Neural cell (in vitro differentiated cells): ENCODE data around the gene CLEC16A. TPM values are rescaled to one million over a fixed set of nuclear protein-coding genes. Genes with fewer than 3 reads are reported as not detected.

ENCODE experiments used
- H2AFZ ChIP-seq: fragments of 200-600, 300-800 bp; sonication (generic), shearing (Covaris generic); 2 replicates; pipeline ENCODE4 v1.6.0; 2014; ENCODE audit warnings: low read depth, mild to moderate bottlenecking, antibody characterized with exemption, low read length, moderate library complexity
- H3F3A ChIP-seq: fragments of 200-600 bp; shearing (Covaris generic); 2 replicates; pipeline ENCODE4 v1.6.1; 2016; ENCODE audit warnings: mild to moderate bottlenecking, moderate library complexity, mixed read lengths, antibody characterized with exemption, low read length; ENCODE audit not compliant: insufficient read depth, poor library complexity, severe bottlenecking
- H3K27ac ChIP-seq: fragments of 200-600, 300-800 bp; sonication (generic), shearing (Covaris generic); 2 replicates; pipeline ENCODE4 v1.5.1; 2014; ENCODE audit warnings: mild to moderate bottlenecking, low read length, moderate library complexity
- H3K27me3 ChIP-seq: fragments of 300-800, 200-600 bp; sonication (generic), shearing (Covaris generic); 2 replicates; pipeline ENCODE4 v1.6.0; 2014; ENCODE audit warnings: mild to moderate bottlenecking, low read depth, low read length, moderate library complexity; ENCODE audit not compliant: insufficient read depth
- H3K36me3 ChIP-seq: fragments of 300-800, 200-600 bp; sonication (generic), shearing (Covaris generic); 2 replicates; pipeline ENCODE4 v1.5.1; 2014; ENCODE audit warnings: mild to moderate bottlenecking, antibody characterized with exemption, low read length, moderate library complexity; ENCODE audit not compliant: insufficient read depth
- H3K4me2 ChIP-seq: fragments of 300-800, 200-600 bp; sonication (generic), shearing (Covaris generic); 2 replicates; pipeline ENCODE4 v1.6.0; 2014; ENCODE audit warnings: mild to moderate bottlenecking, low read length
- H3K4me3 ChIP-seq: fragments of 300-800, 200-600 bp; sonication (generic), shearing (Covaris generic); 2 replicates; pipeline ENCODE4 v1.5.1; 2014; ENCODE audit warnings: mild to moderate bottlenecking, low read length, moderate library complexity
- H3K79me2 ChIP-seq: fragments of 200-600 bp; shearing (Covaris generic); replicated peaks from 2 replicates; pipeline ENCODE4 v1.6.0; 2014; ENCODE audit warnings: mild to moderate bottlenecking, low read length, moderate library complexity; ENCODE audit not compliant: insufficient read depth
- H3K9ac ChIP-seq: fragments of 300-800, 200-600 bp; sonication (generic), shearing (Covaris generic); 2 replicates; pipeline ENCODE4 v1.6.1; 2016; ENCODE audit warnings: mild to moderate bottlenecking, low read length, mixed read lengths
- H3K9me2 ChIP-seq: fragments of 200-600 bp; shearing (Covaris generic); 2 replicates; pipeline ENCODE4 v1.6.1; 2016; ENCODE audit warnings: mild to moderate bottlenecking, low read length, mixed read lengths; ENCODE audit not compliant: insufficient read depth
- H3K9me3 ChIP-seq: fragments of 200-600, 300-800 bp; sonication (generic), shearing (Covaris generic); 2 replicates; pipeline ENCODE4 v1.6.1; 2016; ENCODE audit warnings: mild to moderate bottlenecking, mixed run types, low read length, moderate library complexity, mixed read lengths
- H4K20me1 ChIP-seq: fragments of 200-600 bp; shearing (Covaris generic); 2 replicates; pipeline ENCODE4 v1.6.1; 2016; ENCODE audit warnings: mild to moderate bottlenecking, mixed run types; ENCODE audit not compliant: insufficient read depth
- EP300 ChIP-seq: fragments of 450-650 bp; conservative IDR thresholded peaks from 2 replicates; pipeline ENCODE4 v1.6.1; 2014; ENCODE audit warnings: antibody characterized with exemption, mild to moderate bottlenecking, moderate library complexity; ENCODE audit not compliant: poor library complexity, severe bottlenecking
- EZH2 ChIP-seq: fragments of 200-600, 300-800 bp; shearing (Covaris generic), sonication (generic); IDR thresholded peaks from 2 replicates; pipeline ENCODE4 v1.6.1; 2014; ENCODE audit warnings: antibody characterized with exemption, low read length, borderline replicate concordance, mild to moderate bottlenecking; ENCODE audit not compliant: insufficient read depth, poor library complexity, severe bottlenecking
- MXI1 ChIP-seq: fragments of 450-650 bp; conservative IDR thresholded peaks from 2 replicates; pipeline ENCODE4 v1.6.1; 2014; ENCODE audit warnings: antibody characterized with exemption, mild to moderate bottlenecking; ENCODE audit not compliant: poor library complexity, severe bottlenecking
- POLR2AphosphoS5 ChIP-seq: IDR thresholded peaks from 2 replicates; pipeline ENCODE4 v1.6.1; 2012
- RAD21 ChIP-seq: fragments of 450-650 bp; conservative IDR thresholded peaks from 2 replicates; pipeline ENCODE4 v1.6.1; 2014; ENCODE audit warnings: antibody characterized with exemption, mild to moderate bottlenecking, moderate library complexity
- SMC3 ChIP-seq: fragments of 450-650 bp; conservative IDR thresholded peaks from 2 replicates; pipeline ENCODE4 v1.6.1; 2014; ENCODE audit warnings: antibody characterized with exemption, mild to moderate bottlenecking, moderate library complexity; ENCODE audit not compliant: poor library complexity
- TAF1 ChIP-seq: IDR thresholded peaks from 2 replicates; pipeline ENCODE4 v1.6.1; 2012; ENCODE audit warnings: low read depth
- polyA plus RNA-seq: library from polyadenylated mRNA; depleted of rRNA; stranded (reverse); fragments of >200 nt; gene quantifications from 2 replicates; pipeline ENCODE4 v1.2.3, GENCODE V29; 2014
- TF ChIP-seq, protein P1 (sequence below): fragments of 450-650 bp; IDR thresholded peaks from 2 replicates; pipeline ENCODE4 v1.5.1; 2014; ENCODE audit warnings: antibody characterized with exemption, mild to moderate bottlenecking, moderate library complexity; ENCODE audit not compliant: poor library complexity, severe bottlenecking
- TF ChIP-seq, protein P2 (sequence below): IDR thresholded peaks from 2 replicates; pipeline ENCODE4 v1.6.1; 2012; ENCODE audit warnings: borderline replicate concordance

Gene CLEC16A
- polyA plus RNA-seq, 1 donor from 2014 or later = 11.1 TPM

- H3K79me2 ChIP-seq = no peaks in the 10 kb centered on the region
- no peaks in the 10 kb centered on the region for H4K20me1 ChIP-seq
- TF ChIP-seq TAF1 = no peak
- TF ChIP-seq RAD21 = no peak
- TF ChIP-seq, protein P1, sequence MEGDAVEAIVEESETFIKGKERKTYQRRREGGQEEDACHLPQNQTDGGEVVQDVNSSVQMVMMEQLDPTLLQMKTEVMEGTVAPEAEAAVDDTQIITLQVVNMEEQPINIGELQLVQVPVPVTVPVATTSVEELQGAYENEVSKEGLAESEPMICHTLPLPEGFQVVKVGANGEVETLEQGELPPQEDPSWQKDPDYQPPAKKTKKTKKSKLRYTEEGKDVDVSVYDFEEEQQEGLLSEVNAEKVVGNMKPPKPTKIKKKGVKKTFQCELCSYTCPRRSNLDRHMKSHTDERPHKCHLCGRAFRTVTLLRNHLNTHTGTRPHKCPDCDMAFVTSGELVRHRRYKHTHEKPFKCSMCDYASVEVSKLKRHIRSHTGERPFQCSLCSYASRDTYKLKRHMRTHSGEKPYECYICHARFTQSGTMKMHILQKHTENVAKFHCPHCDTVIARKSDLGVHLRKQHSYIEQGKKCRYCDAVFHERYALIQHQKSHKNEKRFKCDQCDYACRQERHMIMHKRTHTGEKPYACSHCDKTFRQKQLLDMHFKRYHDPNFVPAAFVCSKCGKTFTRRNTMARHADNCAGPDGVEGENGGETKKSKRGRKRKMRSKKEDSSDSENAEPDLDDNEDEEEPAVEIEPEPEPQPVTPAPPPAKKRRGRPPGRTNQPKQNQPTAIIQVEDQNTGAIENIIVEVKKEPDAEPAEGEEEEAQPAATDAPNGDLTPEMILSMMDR = no peak
- no peak for TF ChIP-seq SMC3
- no peak for TF ChIP-seq EP300
- TF ChIP-seq MXI1 = no peak
- TF ChIP-seq EZH2 = no peak
- TF ChIP-seq, protein P2, sequence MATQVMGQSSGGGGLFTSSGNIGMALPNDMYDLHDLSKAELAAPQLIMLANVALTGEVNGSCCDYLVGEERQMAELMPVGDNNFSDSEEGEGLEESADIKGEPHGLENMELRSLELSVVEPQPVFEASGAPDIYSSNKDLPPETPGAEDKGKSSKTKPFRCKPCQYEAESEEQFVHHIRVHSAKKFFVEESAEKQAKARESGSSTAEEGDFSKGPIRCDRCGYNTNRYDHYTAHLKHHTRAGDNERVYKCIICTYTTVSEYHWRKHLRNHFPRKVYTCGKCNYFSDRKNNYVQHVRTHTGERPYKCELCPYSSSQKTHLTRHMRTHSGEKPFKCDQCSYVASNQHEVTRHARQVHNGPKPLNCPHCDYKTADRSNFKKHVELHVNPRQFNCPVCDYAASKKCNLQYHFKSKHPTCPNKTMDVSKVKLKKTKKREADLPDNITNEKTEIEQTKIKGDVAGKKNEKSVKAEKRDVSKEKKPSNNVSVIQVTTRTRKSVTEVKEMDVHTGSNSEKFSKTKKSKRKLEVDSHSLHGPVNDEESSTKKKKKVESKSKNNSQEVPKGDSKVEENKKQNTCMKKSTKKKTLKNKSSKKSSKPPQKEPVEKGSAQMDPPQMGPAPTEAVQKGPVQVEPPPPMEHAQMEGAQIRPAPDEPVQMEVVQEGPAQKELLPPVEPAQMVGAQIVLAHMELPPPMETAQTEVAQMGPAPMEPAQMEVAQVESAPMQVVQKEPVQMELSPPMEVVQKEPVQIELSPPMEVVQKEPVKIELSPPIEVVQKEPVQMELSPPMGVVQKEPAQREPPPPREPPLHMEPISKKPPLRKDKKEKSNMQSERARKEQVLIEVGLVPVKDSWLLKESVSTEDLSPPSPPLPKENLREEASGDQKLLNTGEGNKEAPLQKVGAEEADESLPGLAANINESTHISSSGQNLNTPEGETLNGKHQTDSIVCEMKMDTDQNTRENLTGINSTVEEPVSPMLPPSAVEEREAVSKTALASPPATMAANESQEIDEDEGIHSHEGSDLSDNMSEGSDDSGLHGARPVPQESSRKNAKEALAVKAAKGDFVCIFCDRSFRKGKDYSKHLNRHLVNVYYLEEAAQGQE = no peak
- no peak for TF ChIP-seq POLR2AphosphoS5
- no peaks in the 10 kb centered on the region for H3K9me2 ChIP-seq
- H3K4me3 ChIP-seq = no peak overlapping the region
- no peak overlapping the region for H3K4me2 ChIP-seq
- no peaks in the 10 kb centered on the region for H3K36me3 ChIP-seq
- no peak overlapping the region for H3K27ac ChIP-seq
- H2AFZ ChIP-seq = no peak overlapping the region
- no peak overlapping the region for H3K9ac ChIP-seq
- no peaks in the 10 kb centered on the region for H3K27me3 ChIP-seq
- H3K9me3 ChIP-seq = no peaks in the 10 kb centered on the region
- H3F3A ChIP-seq = no peaks in the 10 kb centered on the region
These were observed 279.9 kb downstream of the CLEC16A start for GRCh38 chr16:11224096-11224893.

DNA sequence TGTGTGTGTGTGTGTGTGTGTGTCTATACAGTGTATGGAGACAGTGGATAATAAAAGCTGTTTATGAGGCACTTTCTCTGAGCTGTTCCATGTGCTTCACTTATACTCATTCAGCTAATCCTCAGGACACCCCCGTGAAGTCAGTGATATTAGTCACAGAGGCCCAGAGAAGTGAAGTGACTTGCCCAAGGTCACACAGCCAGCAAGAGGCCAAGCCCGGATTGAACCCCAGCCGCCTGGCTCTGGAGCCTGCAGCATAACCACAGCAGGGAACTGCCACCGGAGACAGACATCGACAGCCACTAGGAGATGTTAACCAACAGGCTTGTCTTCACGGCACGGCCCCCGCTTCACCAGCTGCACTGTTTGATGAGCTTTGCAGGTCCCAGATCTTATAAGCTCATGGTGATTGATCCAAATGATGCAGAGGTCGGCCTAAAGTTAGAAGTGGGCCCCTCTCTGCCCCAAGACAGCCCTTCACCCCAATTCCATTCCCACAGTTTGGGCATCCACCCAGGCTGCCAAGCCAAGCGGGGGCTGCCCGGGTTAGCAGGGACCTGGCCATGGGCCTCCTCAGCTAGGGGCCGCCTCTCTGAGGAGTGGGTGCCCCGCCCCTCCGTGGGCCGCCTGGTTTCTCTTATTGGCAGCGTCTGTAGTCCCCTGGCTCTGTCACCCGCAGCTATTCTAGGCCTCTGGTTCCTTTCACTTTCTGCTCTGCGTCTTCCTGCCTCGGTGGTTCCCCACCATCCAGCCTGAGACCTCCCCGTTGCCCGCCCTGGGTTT, 280.7 kb downstream of the CLEC16A start:
- Histone ChIP-seq H3F3A (no peaks in the 10 kb centered on the region), H3K36me3 (no peaks in the 10 kb centered on the region), H3K27ac (no peak overlapping the region), H4K20me1 (no peaks in the 10 kb centered on the region), H3K9ac (no peak overlapping the region), H3K9me2 (no peaks in the 10 kb centered on the region), H3K27me3 (no peaks in the 10 kb centered on the region), H2AFZ (no peak overlapping the region), H3K4me2 (no peak overlapping the region), H3K4me3 (no peak overlapping the region), H3K9me3 (no peaks in the 10 kb centered on the region), H3K79me2 (no peaks in the 10 kb centered on the region)
- TF ChIP-seq SMC3 = no peak
- TF ChIP-seq POLR2AphosphoS5 = no peak
- TF ChIP-seq MXI1 = no peak
- TF ChIP-seq, protein P2 = no peak
- no peak for TF ChIP-seq EZH2
- no peak for TF ChIP-seq EP300
- TF ChIP-seq TAF1 = no peak
- TF ChIP-seq, protein P1 = no peak
- TF ChIP-seq RAD21 = no peak
